Ishikawa (cell line): ENCODE data around the gene COL27A1.

ENCODE experiments used
- CEBPB ChIP-seq: IDR thresholded peaks from 2 replicates; pipeline ENCODE4 v1.6.1; 2012
- CREB1 ChIP-seq: IDR thresholded peaks from 2 replicates; pipeline ENCODE4 v1.6.1; 2012; ENCODE audit warnings: low read depth
- EGR1 ChIP-seq: IDR thresholded peaks from 2 replicates; pipeline ENCODE4 v1.6.1; 2012
- EP300 ChIP-seq: IDR thresholded peaks from 2 replicates; pipeline ENCODE4 v1.6.1; 2012; ENCODE audit warnings: borderline replicate concordance
- FOXM1 ChIP-seq: IDR thresholded peaks from 2 replicates; pipeline ENCODE4 v1.6.1; 2012; ENCODE audit warnings: low read depth, borderline replicate concordance
- NFIC ChIP-seq: IDR thresholded peaks from 2 replicates; pipeline ENCODE4 v1.6.1; 2012
- RAD21 ChIP-seq: IDR thresholded peaks from 2 replicates; pipeline ENCODE4 v1.6.1; 2012; ENCODE audit warnings: low read depth
- TAF1 ChIP-seq: IDR thresholded peaks from 2 replicates; pipeline ENCODE4 v1.6.1; 2012; ENCODE audit warnings: low read depth, mild to moderate bottlenecking
- TCF12 ChIP-seq: IDR thresholded peaks from 2 replicates; pipeline ENCODE4 v1.6.1; 2012; ENCODE audit warnings: low read depth
- TEAD4 ChIP-seq: IDR thresholded peaks from 2 replicates; pipeline ENCODE4 v1.6.1; 2012
- USF1 ChIP-seq: IDR thresholded peaks from 2 replicates; pipeline ENCODE4 v1.6.1; 2012
- YY1 ChIP-seq: IDR thresholded peaks from 2 replicates; pipeline ENCODE4 v1.6.1; 2012; ENCODE audit warnings: low read depth
- ZBTB7A ChIP-seq: IDR thresholded peaks from 2 replicates; pipeline ENCODE4 v1.6.1; 2012; ENCODE audit warnings: low read depth
- TF ChIP-seq, protein P1 (sequence below): IDR thresholded peaks from 2 replicates; pipeline ENCODE4 v1.6.1; 2012
- TF ChIP-seq, protein P2 (sequence below): IDR thresholded peaks from 2 replicates; pipeline ENCODE4 v1.6.1; 2012; ENCODE audit warnings: low read depth, mild to moderate bottlenecking

Gene COL27A1

GRCh38 chr9:114264806-114265550, 109.6 kb downstream of the COL27A1 start:
- TF ChIP-seq TAF1 (no peak), ZBTB7A (no peak), CREB1 (no peak), TEAD4 (no peak), USF1 (no peak), RAD21 (no peak), CEBPB (no peak), NFIC (no peak), TCF12 (no peak), EP300 (no peak), YY1 (no peak), FOXM1 (no peak)
- TF ChIP-seq, protein P1, sequence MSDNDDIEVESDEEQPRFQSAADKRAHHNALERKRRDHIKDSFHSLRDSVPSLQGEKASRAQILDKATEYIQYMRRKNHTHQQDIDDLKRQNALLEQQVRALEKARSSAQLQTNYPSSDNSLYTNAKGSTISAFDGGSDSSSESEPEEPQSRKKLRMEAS, result no peak
- TF ChIP-seq, protein P2, sequence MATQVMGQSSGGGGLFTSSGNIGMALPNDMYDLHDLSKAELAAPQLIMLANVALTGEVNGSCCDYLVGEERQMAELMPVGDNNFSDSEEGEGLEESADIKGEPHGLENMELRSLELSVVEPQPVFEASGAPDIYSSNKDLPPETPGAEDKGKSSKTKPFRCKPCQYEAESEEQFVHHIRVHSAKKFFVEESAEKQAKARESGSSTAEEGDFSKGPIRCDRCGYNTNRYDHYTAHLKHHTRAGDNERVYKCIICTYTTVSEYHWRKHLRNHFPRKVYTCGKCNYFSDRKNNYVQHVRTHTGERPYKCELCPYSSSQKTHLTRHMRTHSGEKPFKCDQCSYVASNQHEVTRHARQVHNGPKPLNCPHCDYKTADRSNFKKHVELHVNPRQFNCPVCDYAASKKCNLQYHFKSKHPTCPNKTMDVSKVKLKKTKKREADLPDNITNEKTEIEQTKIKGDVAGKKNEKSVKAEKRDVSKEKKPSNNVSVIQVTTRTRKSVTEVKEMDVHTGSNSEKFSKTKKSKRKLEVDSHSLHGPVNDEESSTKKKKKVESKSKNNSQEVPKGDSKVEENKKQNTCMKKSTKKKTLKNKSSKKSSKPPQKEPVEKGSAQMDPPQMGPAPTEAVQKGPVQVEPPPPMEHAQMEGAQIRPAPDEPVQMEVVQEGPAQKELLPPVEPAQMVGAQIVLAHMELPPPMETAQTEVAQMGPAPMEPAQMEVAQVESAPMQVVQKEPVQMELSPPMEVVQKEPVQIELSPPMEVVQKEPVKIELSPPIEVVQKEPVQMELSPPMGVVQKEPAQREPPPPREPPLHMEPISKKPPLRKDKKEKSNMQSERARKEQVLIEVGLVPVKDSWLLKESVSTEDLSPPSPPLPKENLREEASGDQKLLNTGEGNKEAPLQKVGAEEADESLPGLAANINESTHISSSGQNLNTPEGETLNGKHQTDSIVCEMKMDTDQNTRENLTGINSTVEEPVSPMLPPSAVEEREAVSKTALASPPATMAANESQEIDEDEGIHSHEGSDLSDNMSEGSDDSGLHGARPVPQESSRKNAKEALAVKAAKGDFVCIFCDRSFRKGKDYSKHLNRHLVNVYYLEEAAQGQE, result no peak

GRCh38 chr9:114266969-114267368, 111.6 kb downstream of the COL27A1 start:
- TF ChIP-seq ZBTB7A (no peak), TAF1 (no peak), YY1 (no peak), CREB1 (no peak), CEBPB (no peak), TEAD4 (no peak), RAD21 (no peak), FOXM1 (no peak), EP300 (no peak), EGR1 (no peak), NFIC (no peak), USF1 (no peak), TCF12 (no peak)
- TF ChIP-seq, protein P1, result no peak
- TF ChIP-seq, protein P2, result no peak

DNA sequence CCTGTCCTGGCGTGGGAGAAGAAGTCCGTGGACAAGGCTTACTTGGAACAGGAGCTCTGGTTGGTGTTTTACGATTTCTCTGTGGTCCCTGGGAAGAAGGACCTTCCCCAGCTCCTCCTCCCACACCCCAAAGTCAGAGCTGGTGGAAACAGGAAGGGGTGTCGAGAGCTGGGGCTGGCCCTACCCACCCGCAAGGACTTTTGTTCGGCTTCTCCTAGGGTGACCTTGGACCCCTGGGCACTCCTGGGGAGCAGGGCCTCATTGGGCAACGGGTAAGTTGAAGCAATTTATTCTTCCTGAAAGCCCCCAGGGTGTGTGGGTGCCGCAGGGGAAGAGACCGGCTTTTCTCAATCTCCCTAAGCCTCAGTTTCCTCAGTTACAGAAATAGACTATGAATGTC, 113.7 kb downstream of the COL27A1 start:
- TF ChIP-seq USF1 (no peak), TCF12 (no peak), TAF1 (no peak)

GRCh38 chr9:114270120-114270975, 115.0 kb downstream of the COL27A1 start:
- no peak for TF ChIP-seq FOXM1
- TF ChIP-seq TCF12, result no peak
- TF ChIP-seq EP300, result no peak
- no peak for TF ChIP-seq TEAD4
- TF ChIP-seq TAF1, result no peak
- TF ChIP-seq CEBPB, result no peak
- no peak for TF ChIP-seq NFIC
- TF ChIP-seq USF1, result no peak
- no peak for TF ChIP-seq CREB1
- TF ChIP-seq ZBTB7A, result no peak
